ENCODE data around the gene PLIN4.
A peak's percentile ranks its signal among the peaks of the same experiment; 100 is the strongest.

The PLIN4 gene

DNA sequence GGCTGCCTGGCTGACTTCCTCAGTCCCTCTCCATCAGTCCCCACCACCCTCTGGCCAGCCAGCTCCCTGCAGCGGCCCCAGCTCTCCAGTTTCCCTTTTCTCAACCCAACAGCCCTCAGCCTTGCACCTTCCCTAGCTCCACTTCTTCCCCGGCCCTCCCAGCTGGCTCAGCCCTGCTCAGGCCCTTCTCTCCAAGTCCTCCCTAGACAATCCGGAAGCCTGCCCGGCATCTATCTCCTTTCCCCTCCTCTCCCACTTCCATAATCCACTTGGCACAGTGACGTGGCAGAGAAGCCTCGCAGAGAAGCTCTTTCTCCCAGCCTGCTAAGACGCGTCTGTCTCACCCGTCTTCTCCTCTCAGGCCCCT is 61.8 kb downstream of the PLIN4 start:
- peak overlapping the region; percentile 69 for H3K27ac ChIP-seq
- TF ChIP-seq, protein P1, sequence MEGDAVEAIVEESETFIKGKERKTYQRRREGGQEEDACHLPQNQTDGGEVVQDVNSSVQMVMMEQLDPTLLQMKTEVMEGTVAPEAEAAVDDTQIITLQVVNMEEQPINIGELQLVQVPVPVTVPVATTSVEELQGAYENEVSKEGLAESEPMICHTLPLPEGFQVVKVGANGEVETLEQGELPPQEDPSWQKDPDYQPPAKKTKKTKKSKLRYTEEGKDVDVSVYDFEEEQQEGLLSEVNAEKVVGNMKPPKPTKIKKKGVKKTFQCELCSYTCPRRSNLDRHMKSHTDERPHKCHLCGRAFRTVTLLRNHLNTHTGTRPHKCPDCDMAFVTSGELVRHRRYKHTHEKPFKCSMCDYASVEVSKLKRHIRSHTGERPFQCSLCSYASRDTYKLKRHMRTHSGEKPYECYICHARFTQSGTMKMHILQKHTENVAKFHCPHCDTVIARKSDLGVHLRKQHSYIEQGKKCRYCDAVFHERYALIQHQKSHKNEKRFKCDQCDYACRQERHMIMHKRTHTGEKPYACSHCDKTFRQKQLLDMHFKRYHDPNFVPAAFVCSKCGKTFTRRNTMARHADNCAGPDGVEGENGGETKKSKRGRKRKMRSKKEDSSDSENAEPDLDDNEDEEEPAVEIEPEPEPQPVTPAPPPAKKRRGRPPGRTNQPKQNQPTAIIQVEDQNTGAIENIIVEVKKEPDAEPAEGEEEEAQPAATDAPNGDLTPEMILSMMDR (IDR thresholded peaks at IDR 0.05), result no peak
- TF ChIP-seq ZFX (IDR thresholded peaks at IDR 0.05; ENCODE audit: borderline replicate concordance), result no peak

DNA sequence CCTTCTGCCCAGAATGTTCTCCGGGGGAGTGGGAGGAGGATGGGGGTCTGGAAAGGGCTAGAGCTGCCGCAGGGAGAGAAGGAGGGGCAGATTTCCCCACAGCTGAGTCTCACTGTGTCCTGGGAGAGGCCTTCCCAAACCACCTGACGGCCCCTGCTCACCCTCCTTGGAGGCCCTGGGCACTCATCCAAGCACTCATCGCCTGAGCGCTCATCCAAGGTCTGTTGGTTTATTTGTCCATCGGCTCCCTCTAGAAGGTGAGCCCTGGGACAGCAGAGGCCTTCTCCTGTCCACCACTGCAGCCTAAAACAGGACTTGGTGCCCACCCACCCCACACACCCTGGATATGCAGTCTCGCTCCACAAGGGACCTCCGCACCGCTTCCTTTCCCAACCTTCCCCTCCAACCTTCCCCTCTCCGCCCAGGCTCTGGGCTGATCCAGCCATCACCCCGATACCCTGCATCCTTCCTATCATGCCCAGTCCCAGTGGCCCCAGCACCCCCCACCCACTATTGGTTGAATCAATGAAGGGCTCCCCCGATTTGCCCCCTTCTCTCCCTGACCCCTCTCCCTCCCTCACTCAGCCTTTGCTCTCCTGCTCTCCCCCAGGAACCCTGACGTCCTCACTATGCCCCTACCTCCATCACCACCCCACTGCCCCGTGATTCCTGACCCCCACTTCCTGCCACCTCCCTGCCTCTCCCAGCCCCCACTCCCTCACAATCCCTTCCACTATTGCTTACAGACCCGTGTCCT is 62.4 kb downstream of the PLIN4 start:
- TF ChIP-seq, protein P1 (IDR thresholded peaks at IDR 0.05), result no peak
- no peak for TF ChIP-seq ZFX (IDR thresholded peaks at IDR 0.05; ENCODE audit: borderline replicate concordance)
- H3K27ac ChIP-seq, result peak overlapping the region; percentile 69

DNA sequence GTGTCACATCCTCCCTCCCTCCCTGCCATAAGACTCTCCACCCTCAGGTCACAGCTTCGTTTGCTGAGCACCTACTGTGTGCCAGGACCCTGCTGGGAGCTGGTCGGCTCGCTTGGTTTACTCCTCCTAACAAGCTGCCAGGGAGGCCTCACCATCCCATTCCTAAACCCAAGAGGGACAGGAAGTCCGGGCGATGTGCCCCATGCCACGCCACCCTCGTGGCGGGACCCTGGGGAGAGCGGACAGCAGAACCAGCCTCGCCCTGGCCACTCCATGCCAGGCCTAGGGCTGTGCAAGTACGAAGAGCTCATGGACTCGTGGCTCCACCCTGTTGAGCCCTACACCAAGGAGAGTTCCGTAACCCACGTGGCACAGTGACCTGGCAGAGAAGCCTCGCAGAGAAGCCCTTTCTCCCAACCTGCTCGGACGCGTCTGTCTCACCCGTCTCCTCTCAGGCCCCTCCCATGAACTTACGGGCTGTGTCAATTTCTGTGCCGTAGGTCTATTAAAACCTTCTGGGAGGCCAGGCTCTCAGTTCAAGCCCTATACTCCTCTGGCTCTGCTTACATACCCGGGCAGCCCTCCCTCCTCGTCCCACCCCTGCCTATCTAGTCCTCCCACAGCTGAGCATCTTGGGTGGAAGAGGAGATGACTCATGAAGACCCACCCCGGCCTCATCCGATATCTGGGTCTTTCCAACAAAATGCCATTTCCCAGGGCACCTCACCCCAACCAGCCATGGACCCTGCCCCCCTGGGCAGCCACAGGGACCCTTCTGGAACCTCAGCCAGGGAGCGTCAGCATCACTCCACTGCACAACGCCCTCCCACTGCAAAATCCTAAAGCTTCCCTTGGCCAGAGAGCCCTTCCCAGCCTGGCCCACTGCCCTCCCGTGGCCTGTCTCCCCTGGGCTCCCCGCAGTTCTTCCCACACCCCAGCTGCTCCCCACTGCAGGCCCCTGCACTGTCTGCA is 63.3 kb downstream of the PLIN4 start:
- no peak for TF ChIP-seq ZFX (IDR thresholded peaks at IDR 0.05; ENCODE audit: borderline replicate concordance)
- TF ChIP-seq, protein P1 (IDR thresholded peaks at IDR 0.05), result no peak
- peak overlapping the region; percentile 69 for H3K27ac ChIP-seq

DNA sequence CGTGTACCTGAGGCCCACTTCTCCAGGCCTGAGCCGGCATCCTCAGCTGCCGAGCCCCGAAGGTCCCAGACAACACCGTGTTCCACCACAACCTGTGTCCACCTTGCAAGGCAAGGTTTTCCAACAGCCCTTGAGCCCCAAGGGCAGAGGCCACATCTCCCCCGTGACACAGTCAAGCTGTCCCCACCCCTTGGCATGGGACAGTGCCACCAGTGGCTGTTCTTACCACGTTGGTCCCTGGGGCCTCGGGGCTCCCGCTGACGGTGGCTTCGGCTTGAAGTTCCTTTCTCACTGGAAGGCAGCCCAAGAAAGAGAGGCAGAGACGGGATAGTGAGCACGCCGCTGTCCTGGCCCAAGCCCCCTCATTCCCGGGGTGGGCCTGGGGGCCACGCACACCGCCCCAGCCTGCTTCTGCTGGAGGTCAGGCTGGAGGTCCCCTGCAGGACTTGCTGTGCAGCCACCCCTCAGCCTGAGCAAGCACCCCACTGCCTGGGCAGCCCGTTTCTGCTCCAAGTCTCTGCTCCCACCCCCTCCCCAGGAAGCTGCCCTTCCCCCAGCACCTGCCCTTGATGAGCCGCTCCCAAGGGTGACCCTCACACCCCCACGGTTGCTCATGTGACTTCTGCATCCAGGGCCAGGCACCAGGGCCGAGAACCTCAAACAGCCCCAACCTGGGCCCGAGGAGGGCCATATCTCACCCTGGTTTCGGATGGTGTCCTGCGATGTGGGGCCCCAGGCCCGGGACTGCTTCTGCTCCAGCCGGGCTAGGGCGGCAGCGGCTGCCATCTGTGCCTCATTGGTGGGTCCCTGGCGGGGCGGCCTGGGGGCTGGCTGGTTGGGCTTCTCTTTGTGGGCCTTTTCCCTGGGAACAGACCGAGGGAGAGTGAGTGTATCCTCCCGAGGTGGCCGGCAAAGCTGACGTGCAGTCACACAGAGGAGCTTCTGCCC is 64.8 kb downstream of the PLIN4 start:
- no peak overlapping the region for H3K27ac ChIP-seq
- TF ChIP-seq, protein P1 (IDR thresholded peaks at IDR 0.05), result no peak
- no peak for TF ChIP-seq ZFX (IDR thresholded peaks at IDR 0.05; ENCODE audit: borderline replicate concordance)

DNA sequence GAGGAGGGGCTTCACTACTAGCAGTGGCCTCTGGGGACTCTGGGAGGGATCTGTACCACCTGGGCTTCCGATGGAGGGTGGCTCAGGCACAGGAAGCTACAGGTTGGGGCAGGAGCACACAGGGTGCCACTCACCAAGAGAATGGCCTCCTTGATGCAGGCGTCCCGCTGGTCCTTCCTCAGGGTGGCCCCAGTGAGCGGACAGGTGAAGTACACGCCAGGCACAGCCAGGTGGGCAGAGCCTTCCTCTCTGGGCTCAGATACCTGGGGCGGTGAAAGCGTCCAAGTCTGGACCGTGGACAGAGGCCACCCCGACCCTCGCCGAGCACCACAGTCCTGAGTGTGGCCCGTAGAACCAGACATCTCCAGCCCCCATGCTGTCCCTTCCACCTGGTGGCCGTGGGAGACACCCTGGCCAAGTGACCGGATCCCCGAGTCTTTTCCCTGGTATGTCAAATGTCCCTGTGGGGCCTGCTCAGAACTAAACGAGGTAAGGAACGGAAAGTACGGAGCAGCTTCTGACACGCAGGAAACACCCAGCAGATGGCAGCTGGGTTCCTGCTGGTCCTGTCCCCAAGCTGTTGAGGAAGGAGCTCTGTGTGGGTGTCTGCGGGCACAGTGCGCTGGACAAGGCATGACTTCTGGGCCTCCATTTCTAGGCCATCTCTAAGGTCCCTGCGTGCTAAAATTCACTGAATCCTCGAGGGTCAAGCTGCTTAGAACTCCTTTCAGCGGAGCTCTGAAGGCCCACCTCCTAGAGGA is 65.9 kb downstream of the PLIN4 start:
- TF ChIP-seq ZFX (IDR thresholded peaks at IDR 0.05; ENCODE audit: borderline replicate concordance), result no peak
- TF ChIP-seq, protein P1 (IDR thresholded peaks at IDR 0.05), result no peak
- H3K27ac ChIP-seq, result 0 out of 2 replicates have a peak overlapping the region, but pooled peaks have one; percentile 5

Data from 22Rv1 (cell line).